HL-60/S4 treated with retinoic acid at 250 ng/mL for 4 days and 3 days (cell line): ENCODE results near the gene ITGA4.

Experiments used
- in situ Hi-C: fragments of 300-500 bp; cut with MboI; formaldehyde crosslinking; loops from 2 replicates; pipeline ENCODE4 v1.7.0; 2022; ENCODE audit warnings: low sequenced_read_pairs

Gene ITGA4

GRCh38 chr2:181570833-181571661 is 113.9 kb downstream of the ITGA4 start:
- in situ Hi-C loops, result no loop called here

- in situ Hi-C loops, result no loop called here
Observed at GRCh38 chr2:181573140-181573736, 116.1 kb downstream of the ITGA4 start.

DNA sequence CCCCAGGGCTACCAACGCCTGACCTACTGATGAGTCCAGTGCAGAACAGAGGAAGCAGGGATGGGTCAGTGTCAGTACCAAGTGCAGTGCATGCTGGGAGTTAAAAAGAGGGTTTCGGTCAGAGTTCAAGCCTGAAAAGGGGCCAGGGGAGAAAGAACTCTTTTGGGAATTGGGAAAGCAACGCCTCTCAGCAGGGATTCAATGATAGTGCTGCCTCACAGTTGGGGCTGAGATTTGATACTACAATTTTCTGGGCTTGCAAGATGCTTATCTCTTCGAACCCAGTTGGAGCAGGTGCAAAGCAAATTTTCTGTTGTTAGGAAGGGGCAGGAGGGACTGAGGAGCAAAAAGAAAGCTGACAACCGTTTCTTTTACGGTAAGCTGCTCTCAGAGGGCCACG is 117.1 kb downstream of the ITGA4 start:
- in situ Hi-C loops, result no loop called here

GRCh38 chr2:181575024-181575649 is 118.0 kb downstream of the ITGA4 start:
- in situ Hi-C loops, result no loop called here

DNA sequence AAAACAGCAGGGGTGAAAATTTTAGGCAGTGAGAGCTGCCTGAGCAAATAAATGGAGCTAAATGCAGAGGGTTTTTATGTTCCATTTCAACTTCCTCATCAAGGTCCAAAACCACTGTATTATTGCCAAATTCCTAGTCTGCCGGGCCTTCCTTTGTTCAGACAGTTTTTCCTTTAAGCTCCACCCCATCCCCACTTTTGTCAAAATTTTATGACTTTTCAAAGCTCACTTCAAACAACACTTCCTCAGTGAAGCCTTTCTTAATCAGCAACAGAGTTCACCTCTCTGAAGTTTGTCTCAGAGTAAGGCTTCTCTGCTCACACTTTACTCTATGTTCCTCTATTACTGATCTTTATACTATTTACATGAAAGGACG is 118.5 kb downstream of the ITGA4 start:
- in situ Hi-C loops, result no loop called here

DNA sequence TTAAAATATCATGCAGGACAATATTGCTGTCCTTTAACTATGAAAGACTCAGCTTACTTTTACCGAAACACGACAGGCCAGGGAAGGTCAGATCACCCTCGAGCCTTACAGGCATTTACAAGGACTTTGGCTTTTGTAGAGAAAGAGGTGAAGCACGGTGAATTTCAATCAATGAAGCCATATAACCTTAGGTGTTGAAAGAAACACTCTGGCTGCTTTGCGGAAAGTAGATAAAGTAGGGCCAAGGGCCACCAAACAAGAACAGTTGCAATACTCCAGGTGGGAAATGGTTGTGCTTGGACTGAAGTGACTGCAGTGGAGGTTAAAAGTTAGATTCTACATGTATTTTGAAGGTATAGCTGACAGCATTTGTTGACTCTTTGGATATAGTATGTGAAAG is 119.2 kb downstream of the ITGA4 start:
- in situ Hi-C loops, result no loop called here

- in situ Hi-C loops, result no loop called here
Observed at GRCh38 chr2:181578829-181579228, 121.6 kb downstream of the ITGA4 start.

GRCh38 chr2:181581534-181581933 is 124.3 kb downstream of the ITGA4 start:
- in situ Hi-C loops, result no loop called here

GRCh38 chr2:181585732-181586131 is 128.5 kb downstream of the ITGA4 start:
- in situ Hi-C loops, result no loop called here
